HTERT RPE-1 (cell line): ENCODE results near the gene CXCL10.
"Not testable (repeated sequence)": the region's sequence is repeated elsewhere in the genome, so short reads cannot be mapped to it uniquely, and the experiment has no call there.

ENCODE experiments used
- in situ Hi-C: fragments of 300-500 bp; cut with MboI; formaldehyde crosslinking; loops from 4 replicates; pipeline ENCODE4 v1.14.3; 2020; ENCODE audit warnings: low sequenced_read_pairs

Gene CXCL10

DNA sequence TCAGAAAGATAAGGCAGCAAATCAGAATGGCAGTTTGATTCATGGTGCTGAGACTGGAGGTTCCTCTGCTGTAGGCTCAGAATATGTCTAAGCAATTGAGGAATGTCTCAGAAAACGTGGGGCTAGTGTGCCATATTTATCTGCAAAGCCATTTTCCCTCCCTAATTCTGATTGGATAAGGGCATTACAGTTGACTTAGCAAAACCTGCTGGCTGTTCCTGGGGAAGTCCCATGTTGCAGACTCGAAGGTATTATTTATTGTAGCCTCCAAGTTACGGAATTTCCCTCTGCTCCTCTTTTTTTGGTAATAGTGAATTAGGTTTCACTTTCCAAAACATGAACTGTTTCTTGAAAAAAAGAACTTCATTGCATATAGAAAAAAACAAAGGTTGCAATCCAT is at the start of gene CXCL10:
TSS of gene CXCL10 (minus strand) at position 109 of the 400 bp plus-strand sequence. CDS start at position 43, 66 bp downstream.
- in situ Hi-C loops: no loop called here

DNA sequence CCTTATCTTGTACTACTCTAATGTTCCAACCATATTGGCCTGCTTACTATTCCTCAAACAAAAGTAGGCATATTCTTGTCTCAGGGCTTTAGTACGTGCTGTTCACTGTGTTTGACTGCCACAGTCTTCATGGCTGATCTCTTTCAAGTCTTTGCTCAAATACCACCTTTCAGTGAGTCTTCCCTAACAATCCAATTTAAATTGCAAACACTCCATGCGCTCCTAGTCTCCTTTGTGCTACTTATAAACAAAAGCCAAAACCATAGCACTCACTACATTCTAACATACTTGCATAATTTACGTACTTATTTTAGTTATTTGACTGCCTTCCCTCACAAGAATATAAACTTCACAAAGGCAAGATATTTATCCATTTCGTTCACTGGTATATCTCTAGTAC is 49.5 kb upstream of the CXCL10 start:
- in situ Hi-C loops: no loop called here

DNA sequence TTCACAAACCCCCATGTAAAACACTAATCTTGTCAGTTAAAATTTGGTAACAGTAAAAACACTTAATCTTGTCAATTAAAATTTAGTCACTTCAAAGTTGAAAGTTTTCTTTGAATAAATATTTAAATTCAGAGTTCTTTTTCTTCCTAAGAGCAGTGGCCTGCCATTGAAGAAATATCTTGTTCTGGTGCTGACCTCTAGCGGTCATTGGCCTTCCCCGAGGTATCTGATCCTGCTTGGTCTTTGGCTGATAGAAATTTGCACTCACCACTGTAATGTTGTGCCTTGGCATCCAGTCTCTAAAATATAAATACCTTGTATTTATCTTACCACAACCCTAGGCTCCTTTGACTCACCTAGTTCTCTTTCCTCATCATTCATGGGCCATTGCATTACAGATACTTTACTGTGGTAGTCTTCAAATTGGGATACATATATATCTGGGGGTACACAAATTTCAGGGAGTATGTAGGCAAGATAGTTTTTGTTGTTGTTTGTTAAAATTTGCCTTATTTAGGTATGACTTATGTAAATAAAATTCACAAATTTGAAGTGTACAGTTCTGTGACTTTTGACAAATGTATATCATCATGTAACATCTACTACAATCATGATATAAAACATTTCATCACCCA is 44.5 kb upstream of the CXCL10 start:
- in situ Hi-C loops: no loop called here

DNA sequence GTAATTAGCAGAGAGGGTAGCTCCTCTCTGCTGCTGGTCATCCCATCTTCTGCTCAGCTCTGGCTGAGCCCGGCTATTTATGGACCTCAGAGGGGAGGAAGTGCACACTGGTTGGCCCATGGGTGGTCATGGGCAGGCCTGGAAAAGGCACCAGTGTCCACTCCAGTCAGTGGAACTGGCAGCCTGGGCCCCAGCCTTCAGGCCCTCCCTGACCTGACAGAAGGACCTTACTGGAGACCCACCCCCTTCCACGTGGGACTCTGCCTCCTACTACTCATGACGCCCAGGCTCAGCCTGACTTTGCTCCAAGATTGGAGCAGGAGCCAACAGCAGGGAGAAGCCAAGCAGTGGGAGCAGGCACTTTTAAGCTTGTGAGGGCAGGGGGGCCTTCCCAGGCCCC is 43.2 kb upstream of the CXCL10 start:
- in situ Hi-C loops: no loop called here

DNA sequence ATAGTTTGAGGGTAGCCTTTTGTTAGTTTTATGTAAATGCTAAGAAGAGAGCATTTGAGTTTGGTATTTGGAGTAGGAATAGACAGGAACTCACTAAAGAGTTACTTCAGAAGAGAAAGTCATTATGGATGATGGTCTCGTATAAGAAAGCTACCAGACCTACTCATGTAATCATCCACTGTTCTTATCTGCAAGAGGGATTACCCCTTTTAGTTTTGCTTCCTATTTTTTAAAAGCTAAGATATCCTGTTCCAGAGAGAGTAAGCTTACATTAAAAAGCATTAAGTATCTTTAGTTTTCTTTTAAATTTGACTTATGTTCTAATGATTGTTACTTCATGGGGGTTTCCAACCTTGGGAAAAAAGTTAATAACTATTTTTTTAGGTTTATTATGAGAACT is 38.7 kb upstream of the CXCL10 start:
- in situ Hi-C loops: no loop called here

DNA sequence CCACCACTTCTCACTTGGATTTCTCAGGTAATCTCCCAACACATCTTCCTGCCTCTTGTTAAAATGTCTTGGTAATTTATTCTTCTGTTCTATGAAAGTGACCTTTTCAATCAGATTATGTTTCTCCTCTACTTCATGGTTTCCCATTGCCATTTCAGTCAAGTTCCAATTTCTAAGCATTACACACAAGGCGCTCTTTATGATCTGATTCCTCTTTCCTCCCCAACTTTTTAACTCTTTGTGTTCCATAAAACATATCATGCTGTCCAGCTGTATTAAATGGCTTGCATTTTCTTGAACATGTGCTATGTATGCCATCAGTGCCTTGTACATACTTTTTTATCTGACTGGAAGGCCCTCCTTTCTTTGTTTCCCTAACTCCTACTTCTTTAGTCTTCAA is 38.1 kb upstream of the CXCL10 start:
- in situ Hi-C loops: no loop called here

DNA sequence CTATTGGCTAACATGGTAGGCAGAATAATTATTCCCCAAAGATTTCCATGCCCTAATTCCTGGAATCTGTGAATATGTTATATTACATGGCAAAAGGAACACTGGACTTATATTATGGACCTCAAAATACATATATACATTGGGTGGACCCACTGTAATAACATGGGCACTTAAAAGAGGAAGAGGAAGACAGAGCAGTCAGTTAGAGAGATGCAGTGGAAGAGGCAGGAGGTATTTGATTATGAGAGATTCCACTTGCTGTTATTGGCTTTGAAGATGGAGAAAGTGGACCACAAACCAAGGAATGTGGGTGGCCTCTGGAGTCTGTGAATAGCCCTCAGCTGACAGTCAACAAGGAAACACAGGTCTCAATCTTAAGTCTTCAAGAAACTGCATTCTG is 37.2 kb upstream of the CXCL10 start:
- in situ Hi-C loops: no loop called here

DNA sequence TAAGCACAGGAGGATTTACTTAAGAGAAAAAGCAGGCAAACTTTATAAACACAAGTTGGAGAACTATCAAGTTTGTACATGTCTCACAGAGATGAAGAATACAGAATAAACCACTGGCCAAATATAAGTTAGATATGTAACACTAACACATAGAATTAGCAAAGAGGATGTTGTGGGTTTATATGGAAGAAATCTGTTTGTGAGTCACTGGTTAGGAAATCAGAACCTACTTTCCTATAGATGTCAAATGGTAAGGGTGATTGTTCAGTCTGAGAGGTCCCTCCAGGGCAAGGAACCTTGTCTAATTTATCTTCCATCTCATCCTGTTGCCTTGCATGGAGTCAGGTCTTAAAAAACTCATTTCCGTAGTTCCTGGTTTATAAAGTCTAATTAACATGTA is 36.5 kb upstream of the CXCL10 start:
- in situ Hi-C loops: no loop called here

DNA sequence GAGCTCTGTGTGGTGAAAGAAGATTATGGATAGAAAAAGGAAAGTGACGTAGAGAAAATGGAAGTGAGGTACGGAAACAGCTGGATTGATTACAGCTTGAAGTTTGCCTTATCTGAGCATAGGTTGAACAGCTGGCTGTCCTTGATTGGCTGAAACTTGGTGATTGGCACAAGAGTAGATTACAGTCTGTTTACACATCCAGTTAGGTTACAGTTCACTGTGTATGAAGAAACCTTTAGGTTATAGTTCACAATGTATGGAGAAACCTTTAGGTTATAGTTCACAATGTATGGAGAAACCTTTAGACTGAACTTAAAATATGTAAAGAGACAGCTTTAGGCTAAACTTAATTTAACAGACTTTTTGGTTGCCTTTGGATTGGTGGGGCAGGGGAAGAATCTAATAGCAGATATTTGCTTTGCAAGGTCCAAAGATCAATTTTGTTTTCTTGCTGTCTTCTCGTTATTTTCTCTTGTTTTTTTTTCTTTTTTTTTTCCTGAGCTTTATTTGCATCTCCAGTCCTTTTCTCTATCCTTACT is 35.7 kb upstream of the CXCL10 start:
- in situ Hi-C loops: no loop called here

DNA sequence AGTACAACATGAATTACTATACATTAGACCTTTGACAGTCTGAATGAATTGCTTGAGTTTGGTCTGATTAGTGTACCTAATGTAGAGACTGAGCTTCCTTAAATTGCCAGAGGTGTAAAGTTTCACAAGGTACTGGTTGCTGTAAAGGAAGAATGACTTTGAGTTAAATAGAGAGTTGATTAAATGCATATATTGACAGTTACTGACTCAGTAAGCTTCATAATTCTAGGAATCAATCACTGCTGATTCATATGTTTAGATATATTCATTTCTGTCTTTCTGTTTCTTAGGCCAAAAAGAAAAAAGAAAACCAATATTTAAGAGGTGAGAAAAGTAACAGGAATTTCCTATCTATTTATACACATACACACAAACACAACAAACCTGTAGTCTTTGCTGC is 35.0 kb upstream of the CXCL10 start:
- in situ Hi-C loops: no loop called here

DNA sequence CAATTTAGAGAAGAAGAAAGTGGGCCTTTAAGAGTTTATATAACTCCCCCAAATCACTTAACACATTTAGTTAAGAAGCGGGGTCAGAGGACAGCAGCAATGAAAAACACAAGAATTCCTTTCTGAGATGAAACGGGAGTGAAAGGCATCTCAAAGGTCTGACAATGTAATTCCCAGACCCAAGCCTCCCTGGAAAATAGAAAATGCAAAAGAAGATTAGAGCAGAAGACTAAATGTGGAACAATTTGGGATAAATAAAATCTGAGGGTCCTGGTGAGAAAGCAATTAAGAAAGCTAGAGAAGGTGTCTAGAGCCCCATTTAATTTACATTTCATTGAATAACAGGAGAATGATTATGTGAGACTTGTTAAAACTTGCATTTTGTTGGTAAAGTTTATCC is 32.1 kb upstream of the CXCL10 start:
- in situ Hi-C loops: no loop called here

DNA sequence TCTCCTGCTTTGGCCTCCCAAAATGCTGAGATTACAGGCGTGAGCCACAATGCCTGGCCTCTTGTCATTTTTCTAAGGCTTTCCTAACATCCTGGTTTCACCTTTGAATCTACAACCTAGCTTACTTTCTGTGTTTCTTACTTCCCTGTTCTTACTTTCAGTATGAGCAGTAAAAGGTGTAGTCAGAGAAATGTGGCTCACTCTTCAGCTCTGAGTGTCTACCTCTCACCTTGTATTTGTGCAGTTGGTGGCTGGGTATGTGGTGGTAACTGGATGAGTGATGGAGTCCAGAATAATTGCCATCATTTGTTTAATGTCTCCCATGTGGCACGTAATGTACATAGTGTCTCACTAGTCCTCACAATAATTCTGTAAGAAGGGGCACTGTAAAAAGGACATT is 31.7 kb upstream of the CXCL10 start:
- in situ Hi-C loops: no loop called here

DNA sequence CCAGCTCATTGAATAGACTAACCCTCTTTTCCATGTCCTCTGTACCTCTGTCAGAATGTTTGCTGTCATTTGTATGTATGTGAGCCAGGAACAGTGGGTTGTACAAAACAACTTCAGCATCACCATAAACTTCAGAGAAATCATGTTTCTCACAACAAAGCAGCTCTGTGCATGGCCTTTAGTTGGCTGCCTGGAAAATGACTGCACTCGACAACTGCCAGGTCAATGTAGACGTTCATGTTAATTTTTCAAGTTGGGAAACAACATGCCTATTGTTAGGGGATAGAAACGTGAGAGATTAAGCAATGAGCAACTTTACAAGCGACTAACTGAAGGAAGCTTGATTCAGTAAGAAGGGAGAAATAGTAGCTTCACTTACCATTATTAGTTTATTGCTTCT is 30.4 kb upstream of the CXCL10 start:
- in situ Hi-C loops: no loop called here

DNA sequence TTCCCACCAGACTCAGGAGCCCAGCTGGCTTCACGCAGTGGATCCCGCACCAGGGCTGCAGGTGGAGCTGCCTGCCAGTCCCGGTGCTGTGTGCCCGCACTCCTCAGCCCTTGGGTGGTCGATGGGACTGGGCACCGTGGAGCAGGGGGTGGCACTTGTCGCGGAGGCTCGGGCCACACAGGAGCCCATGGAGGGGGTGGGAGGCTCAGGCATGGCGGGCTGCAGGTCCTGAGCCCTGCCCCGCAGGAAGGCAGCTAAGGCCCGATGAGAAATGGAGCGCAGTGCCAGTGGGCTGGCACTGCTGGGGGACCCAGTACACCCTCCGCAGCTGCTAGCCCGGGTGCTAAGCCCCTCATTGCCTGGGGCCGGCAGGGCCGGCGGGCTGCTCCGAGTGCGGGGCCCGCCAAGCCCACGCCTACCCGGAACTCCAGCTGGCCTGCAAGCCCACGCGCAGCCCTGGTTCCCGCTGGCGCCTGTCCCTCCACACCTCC is 27.3 kb upstream of the CXCL10 start:
- in situ Hi-C loops: not testable (repeated sequence)

DNA sequence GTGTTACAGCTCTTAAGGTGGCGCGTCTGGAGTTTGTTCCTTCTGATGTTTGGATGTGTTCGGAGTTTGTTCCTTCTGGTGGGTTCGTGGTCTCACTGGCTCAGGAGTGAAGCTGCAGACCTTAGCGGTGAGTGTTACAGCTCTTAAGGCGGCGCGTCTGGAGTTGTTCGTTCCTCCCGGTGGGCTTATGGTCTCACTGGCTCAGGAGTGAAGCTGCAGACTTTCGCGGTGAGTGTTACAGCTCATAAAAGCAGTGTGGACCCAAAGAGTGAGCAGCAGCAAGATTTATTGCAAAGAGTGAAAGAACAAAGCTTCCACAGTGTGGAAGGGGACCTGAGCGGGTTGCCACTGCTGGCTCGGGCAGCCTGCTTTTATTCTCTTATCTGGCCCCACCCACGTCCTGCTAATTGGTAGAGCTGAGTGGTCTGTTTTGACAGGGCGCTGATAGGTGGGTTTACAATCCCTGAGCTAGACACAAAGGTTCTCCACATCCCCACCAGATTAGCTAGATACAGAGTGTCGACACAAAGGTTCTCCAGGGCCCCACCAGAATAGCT is 26.6 kb upstream of the CXCL10 start:
- in situ Hi-C loops: not testable (repeated sequence)

DNA sequence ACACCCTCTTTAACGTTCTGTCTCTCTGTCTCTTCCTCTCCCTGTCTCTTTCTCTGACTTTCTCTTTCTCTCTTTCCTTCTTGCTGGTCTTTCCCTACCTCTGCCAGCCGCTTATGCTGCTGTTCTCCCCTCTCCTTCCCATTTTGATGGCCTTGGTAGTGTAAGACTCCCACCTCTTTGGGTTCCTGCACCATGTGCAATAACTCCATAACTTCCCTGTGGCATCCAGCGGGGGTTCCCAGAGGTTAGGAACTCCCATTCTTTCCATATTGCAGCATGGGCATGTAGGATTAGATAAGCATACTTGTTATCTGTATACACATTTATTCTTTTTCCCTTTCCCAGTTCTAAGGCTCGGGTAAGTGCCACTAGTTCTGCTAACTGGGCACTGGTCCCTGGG is 21.4 kb upstream of the CXCL10 start:
- in situ Hi-C loops: not testable (repeated sequence)

DNA sequence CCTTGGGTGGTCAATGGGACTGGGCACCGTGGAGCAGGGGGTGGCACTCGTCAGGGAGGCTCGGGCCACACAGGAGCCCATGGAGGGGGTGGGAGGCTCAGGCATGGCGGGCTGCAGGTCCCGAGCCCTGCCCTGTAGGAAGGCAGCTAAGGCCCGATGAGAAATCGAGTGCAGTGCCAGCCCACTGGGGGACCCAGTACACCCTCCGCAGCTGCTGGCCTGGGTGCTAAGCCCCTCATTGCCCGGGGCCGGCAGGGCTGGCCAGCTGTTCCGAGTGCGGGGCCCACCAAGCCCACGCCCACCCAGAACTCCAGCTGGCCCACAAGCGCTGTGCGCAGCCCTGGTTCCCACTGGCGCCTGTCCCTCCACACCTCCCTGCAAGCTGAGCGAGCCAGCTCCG is 20.0 kb upstream of the CXCL10 start:
- in situ Hi-C loops: not testable (repeated sequence)

DNA sequence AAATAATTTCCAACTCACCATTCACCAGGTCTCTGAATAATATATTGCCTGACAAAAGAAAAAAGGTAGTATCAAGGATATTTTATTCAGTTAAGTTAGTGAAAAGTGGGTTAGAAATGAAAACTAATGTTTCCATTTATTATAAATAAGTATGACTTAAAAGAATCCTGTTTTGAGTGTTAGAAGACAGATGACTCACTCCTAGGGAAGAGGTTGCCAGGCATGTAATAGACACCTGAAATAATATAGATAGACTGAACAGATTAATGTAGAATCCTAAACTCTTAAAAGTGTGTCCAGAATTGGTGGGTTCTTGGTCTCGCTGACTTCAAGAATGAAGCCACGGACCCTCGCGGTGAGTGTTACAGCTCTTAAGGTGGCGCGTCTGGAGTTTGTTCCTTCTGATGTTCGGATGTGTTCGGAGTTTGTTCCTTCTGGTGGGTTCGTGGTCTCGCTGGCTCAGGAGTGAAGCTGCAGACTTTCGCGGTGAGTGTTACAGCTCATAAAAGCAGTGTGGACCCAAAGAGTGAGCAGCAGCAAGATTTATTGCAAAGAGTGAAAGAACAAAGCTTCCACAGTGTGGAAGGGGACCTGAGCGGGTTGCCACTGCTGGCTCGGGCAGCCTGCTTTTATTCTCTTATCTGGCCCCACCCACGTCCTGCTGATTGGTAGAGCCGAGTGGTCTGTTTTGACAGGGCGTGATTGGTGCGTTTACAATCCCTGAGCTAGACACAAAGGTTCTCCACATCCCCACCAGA is 19.1 kb upstream of the CXCL10 start:
- in situ Hi-C loops: not testable (repeated sequence)

DNA sequence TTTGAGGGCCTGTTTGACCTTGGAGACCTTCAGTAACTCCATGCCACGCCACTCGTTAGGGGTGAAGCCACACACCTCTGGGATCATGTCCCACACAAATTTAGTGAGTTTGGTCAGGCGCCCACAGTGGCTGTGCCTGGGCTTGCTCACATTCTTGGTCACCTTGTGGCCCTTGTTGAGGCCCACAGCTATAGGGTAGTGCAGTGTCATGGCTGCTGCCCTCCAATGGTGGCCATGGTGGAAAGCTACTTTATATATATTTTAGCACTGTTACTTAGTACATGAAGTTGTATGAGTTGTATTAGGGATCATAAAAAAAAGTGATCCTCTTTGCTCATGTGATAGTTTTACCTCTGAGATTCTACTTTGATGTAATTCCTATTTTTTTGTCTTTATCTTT is 13.6 kb upstream of the CXCL10 start:
- in situ Hi-C loops: no loop called here

DNA sequence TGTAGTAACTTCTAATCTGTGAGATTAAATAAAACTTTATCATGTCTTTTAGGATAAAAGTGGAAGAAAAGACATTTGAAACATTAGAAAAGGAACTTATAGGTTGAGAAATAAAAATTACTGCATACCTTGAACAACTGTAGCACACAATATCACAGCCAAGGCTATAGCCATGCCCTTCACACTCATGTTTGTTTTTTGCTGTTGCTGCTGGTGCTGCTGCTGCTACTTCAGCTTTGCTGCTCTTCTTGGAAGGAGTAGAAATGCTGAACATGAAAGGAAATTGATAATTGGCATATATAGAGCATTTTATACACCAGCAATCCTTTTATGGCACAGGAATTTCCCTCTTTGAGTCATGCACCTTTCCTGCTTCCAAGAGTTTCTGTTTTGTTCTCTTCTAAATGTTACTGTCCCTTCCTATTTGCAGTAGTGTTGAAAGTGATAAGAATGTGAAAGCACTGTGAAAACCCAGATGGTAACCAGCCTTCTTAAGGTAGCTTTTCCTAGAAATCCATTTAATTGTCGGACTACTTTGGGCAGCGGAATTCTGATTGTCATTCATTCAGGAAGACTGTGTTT is 12.6 kb upstream of the CXCL10 start, which contains the start of gene CXCL11:
TSS of gene CXCL11 (minus strand) at position 272 of the 582 bp plus-strand sequence. CDS start at position 189, 83 bp downstream.
- in situ Hi-C loops: no loop called here

DNA sequence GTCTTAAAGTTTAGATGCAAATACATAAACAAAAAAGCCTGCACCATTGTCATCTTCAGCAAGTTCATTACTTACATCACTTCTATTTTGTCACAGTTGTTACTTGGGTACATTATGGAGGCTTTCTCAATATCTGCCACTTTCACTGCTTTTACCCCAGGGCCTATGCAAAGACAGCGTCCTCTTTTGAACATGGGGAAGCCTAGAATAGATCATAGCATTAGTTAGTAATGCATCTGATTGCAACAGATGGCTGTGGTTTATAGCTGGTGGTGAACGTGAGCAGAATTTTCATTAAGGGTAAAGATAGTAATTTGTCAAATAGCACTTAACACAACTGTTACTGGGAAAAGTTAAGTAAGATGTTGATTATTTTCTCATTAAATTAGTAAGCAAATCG is 11.8 kb upstream of the CXCL10 start:
- in situ Hi-C loops: no loop called here
